ENCODE data around the gene ZNF444. TPM values are rescaled to one million over a fixed set of nuclear protein-coding genes. Genes with fewer than 3 reads are reported as not detected.

Gene ZNF444
- total RNA-seq, 1 experiment from 2014 or later, result 31.7 TPM

- TF ChIP-seq YY1 (IDR thresholded peaks at IDR 0.05; ENCODE audit: extremely low read depth, insufficient replicate concordance, low read depth, low read length) (no peak), ELF1 (IDR thresholded peaks at IDR 0.05; ENCODE audit: borderline replicate concordance, low read depth) (no peak), MAX (IDR thresholded peaks at IDR 0.05) (no peak), EGR1 (IDR thresholded peaks at IDR 0.05; ENCODE audit: low read depth) (no peak), SIN3A (IDR thresholded peaks at IDR 0.05; ENCODE audit: low read depth) (no peak), SRF (IDR thresholded peaks at IDR 0.05; ENCODE audit: low read depth) (no peak)
These were observed 26.3 kb upstream of the ZNF444 start (continued) for GRCh38 chr19:56114778-56115110.

GRCh38 chr19:56115490-56115889 lies 25.6 kb upstream of the ZNF444 start:
- H3K79me2 ChIP-seq (ENCODE audit: insufficient read depth, low read length), result peaks cover 99% of the 10 kb centered on the region
- H3K9ac ChIP-seq (ENCODE audit: low read length), result no peak overlapping the region
- no peaks in the 10 kb centered on the region for H4K20me1 ChIP-seq (ENCODE audit: insufficient read depth)
- intact Hi-C loops (cut with micrococcal nuclease), result no loop called here
- no peak for TF ChIP-seq ZNF274 (IDR thresholded peaks at IDR 0.05; ENCODE audit: low read depth, low read length)
- TF ChIP-seq EGR1 (IDR thresholded peaks at IDR 0.05; ENCODE audit: low read depth), result no peak
- TF ChIP-seq REST (IDR thresholded peaks at IDR 0.05; ENCODE audit: low read depth), result no peak
- TF ChIP-seq ZFX (IDR thresholded peaks at IDR 0.05), result no peak
- TF ChIP-seq JUND (IDR thresholded peaks at IDR 0.05), result no peak
- TF ChIP-seq RAD21 (IDR thresholded peaks at IDR 0.05; ENCODE audit: low read depth), result no peak
- no peak for TF ChIP-seq ZBTB33 (IDR thresholded peaks at IDR 0.05; ENCODE audit: extremely low read depth, insufficient replicate concordance, low read length)
- TF ChIP-seq POLR2AphosphoS5 (IDR thresholded peaks at IDR 0.05; ENCODE audit: low read depth, low read length), result no peak
- no peak for TF ChIP-seq SRF (IDR thresholded peaks at IDR 0.05; ENCODE audit: low read depth)
- TF ChIP-seq ELF1 (IDR thresholded peaks at IDR 0.05; ENCODE audit: borderline replicate concordance, low read depth), result no peak
- TF ChIP-seq EZH2phosphoT487 (IDR thresholded peaks at IDR 0.05; ENCODE audit: borderline replicate concordance), result no peak
- TF ChIP-seq POLR2A (IDR thresholded peaks at IDR 0.05; ENCODE audit: borderline replicate concordance, extremely low read depth, insufficient read depth, insufficient read length), result no peak
- no peak for TF ChIP-seq CBX3 (IDR thresholded peaks at IDR 0.05; ENCODE audit: low read depth)
- no peak for TF ChIP-seq CTCF (IDR thresholded peaks at IDR 0.05 in 2 of 3, conservative IDR thresholded peaks at IDR 0.05 in 1 of 3; ENCODE audit: borderline replicate concordance in 1 of 3, insufficient read depth in 1 of 3, low read depth in 2 of 3, low read length in 2 of 3)
- TF ChIP-seq EZH2 (IDR thresholded peaks at IDR 0.05), result no peak
- no peak for TF ChIP-seq CEBPB (IDR thresholded peaks at IDR 0.05; ENCODE audit: low read depth)
- TF ChIP-seq YY1 (IDR thresholded peaks at IDR 0.05; ENCODE audit: extremely low read depth, insufficient replicate concordance, low read depth, low read length), result no peak
- H3K4me2 ChIP-seq (ENCODE audit: low read length), result no peak overlapping the region
- ChIA-PET RAD21 (ENCODE audit: low non-redundant PET in 1 of 2, low total read pairs in 2 of 2, uncharacterized antibody in 2 of 2, unreplicated experiment in 2 of 2) (no interaction called here), POLR2A (no interaction called here), CTCF (interaction anchor here (0.7 kb wide), 1 partner anchor 138 kb away, joined by 3 read pairs; no protein-coding TSS in a partner anchor)
- BruUV-seq (replicated peaks), result no TSS peak
- no peak for ATAC-seq
- H3K27me3 ChIP-seq (ENCODE audit: insufficient read depth, low read length), result no peaks in the 10 kb centered on the region
- H3K4me3 ChIP-seq (replicated peaks in 1 of 2; ENCODE audit: low read depth in 1 of 2, low read length in 2 of 2), result no peak overlapping the region
- peaks cover 6 to 14% of the 10 kb centered on the region in 2 experiments for H3K4me1 ChIP-seq (ENCODE audit: control insufficient read depth in 1 of 2, insufficient read depth in 2 of 2, low read length in 2 of 2)
- no peak overlapping the region for H3K27ac ChIP-seq (ENCODE audit: low read depth, low read length)
- H2AFZ ChIP-seq (ENCODE audit: low read depth, low read length, poor library complexity, severe bottlenecking), result no peak overlapping the region
- no peaks in the 10 kb centered on the region for H3K9me3 ChIP-seq (ENCODE audit: control insufficient read depth in 1 of 2, insufficient read depth in 1 of 2, low read depth in 1 of 2, low read length in 2 of 2)
- 0 out of 4 replicates have a peak, but pooled peaks cover 0 to 3% of the 10 kb centered on the region in 2 experiments for H3K36me3 ChIP-seq (ENCODE audit: control insufficient read depth in 1 of 2, insufficient read depth in 2 of 2, low read length in 2 of 2)
- DNase-seq (ENCODE audit: low read depth, low spot score), result no peak
- H3K9me2 ChIP-seq (ENCODE audit: insufficient read depth), result no peaks in the 10 kb centered on the region
